DOHH2 (cell line): Measurements from ENCODE around the gene ITPR2.

Experiments
- H3F3A ChIP-seq: fragments of 200-600 bp; sonication (generic), shearing (Covaris generic); 2 replicates; pipeline ENCODE4 v1.6.0; 2016; ENCODE audit warnings: antibody characterized with exemption, mild to moderate bottlenecking; ENCODE audit not compliant: control insufficient read depth, insufficient read depth
- H3K27ac ChIP-seq: fragments of 200-600 bp; sonication (generic); 2 replicates; pipeline ENCODE4 v1.5.1; 2014; ENCODE audit warnings: low read depth, mild to moderate bottlenecking, low read length, moderate library complexity
- H3K27me3 ChIP-seq: fragments of 200-600 bp; sonication (generic); 2 replicates; pipeline ENCODE4 v1.6.1; 2014; ENCODE audit warnings: mild to moderate bottlenecking, low read length, mixed read lengths; ENCODE audit not compliant: control insufficient read depth
- H3K36me3 ChIP-seq: fragments of 200-600 bp; sonication (generic); 2 replicates; pipeline ENCODE4 v1.6.1; 2014; ENCODE audit warnings: mild to moderate bottlenecking, low read length, moderate library complexity, mixed read lengths; ENCODE audit not compliant: control insufficient read depth
- H3K4me1 ChIP-seq: fragments of 200-600 bp; sonication (generic); 2 replicates; pipeline ENCODE4 v1.6.1; 2014; ENCODE audit warnings: mild to moderate bottlenecking, low read length, mixed read lengths; ENCODE audit not compliant: control insufficient read depth
- H3K4me2 ChIP-seq: fragments of 200-600 bp; sonication (generic); 2 replicates; pipeline ENCODE4 v1.6.0; 2014; ENCODE audit warnings: mild to moderate bottlenecking, low read length, moderate library complexity
- H3K4me3 ChIP-seq: fragments of 200-600 bp; sonication (generic); 2 replicates; pipeline ENCODE4 v1.5.1; 2014; ENCODE audit warnings: mild to moderate bottlenecking, low read length, mixed read lengths
- H3K79me2 ChIP-seq: fragments of 200-600 bp; sonication (generic); 2 replicates; pipeline ENCODE4 v1.6.1; 2014; ENCODE audit warnings: mild to moderate bottlenecking, low read length, mixed read lengths; ENCODE audit not compliant: control insufficient read depth
- H3K9me2 ChIP-seq: fragments of 200-600 bp; sonication (generic); replicated peaks from 2 replicates; pipeline ENCODE4 v1.6.1; 2014; ENCODE audit warnings: mild to moderate bottlenecking, low read length, mixed read lengths; ENCODE audit not compliant: control insufficient read depth
- H3K9me3 ChIP-seq: fragments of 200-600 bp; sonication (generic); 2 replicates; pipeline ENCODE4 v1.6.1; 2014; ENCODE audit warnings: antibody characterized with exemption, low read length, mixed read lengths; ENCODE audit not compliant: control insufficient read depth, insufficient read depth
- H4K20me1 ChIP-seq: fragments of 200-600 bp; sonication (generic); 2 replicates; pipeline ENCODE4 v1.6.0; 2014; ENCODE audit warnings: low read depth, mild to moderate bottlenecking, antibody characterized with exemption, low read length, moderate library complexity; ENCODE audit not compliant: control insufficient read depth, insufficient read depth
- CTCF ChIP-seq: fragments of 200-600 bp; sonication (generic); IDR thresholded peaks from one replicate; pipeline ENCODE4 v1.5.1; 2014; ENCODE audit warnings: antibody characterized with exemption, mild to moderate bottlenecking, low read depth, low read length; ENCODE audit not compliant: poor library complexity, severe bottlenecking
- EZH2phosphoT487 ChIP-seq: fragments of 200-600 bp; sonication (generic); IDR thresholded peaks from 2 replicates; pipeline ENCODE4 v1.6.1; 2017; ENCODE audit warnings: borderline replicate concordance, mild to moderate bottlenecking, antibody characterized with exemption, low read length, moderate library complexity, mixed read lengths

ITPR2 gene

GRCh38 chr12:26648999-26649398, 184.0 kb downstream of the ITPR2 start:
- Histone ChIP-seq H3K9me3 (no peaks in the 10 kb centered on the region), H3K27me3 (no peaks in the 10 kb centered on the region), H3K36me3 (peaks cover 14% of the 10 kb centered on the region), H3K27ac (no peak overlapping the region), H3K4me1 (no peaks in the 10 kb centered on the region), H3F3A (no peaks in the 10 kb centered on the region), H3K9me2 (no peaks in the 10 kb centered on the region), H3K4me3 (no peak overlapping the region), H4K20me1 (no peaks in the 10 kb centered on the region), H3K4me2 (no peak overlapping the region), H3K79me2 (no peaks in the 10 kb centered on the region)
- TF ChIP-seq CTCF (no peak), EZH2phosphoT487 (no peak)

- TF ChIP-seq CTCF: no peak
- no peak for TF ChIP-seq EZH2phosphoT487
- Histone ChIP-seq H3K36me3 (peaks cover 12% of the 10 kb centered on the region), H3K9me3 (no peaks in the 10 kb centered on the region), H3K4me2 (no peak overlapping the region), H4K20me1 (no peaks in the 10 kb centered on the region), H3K4me3 (no peak overlapping the region), H3K27ac (no peak overlapping the region), H3F3A (no peaks in the 10 kb centered on the region), H3K27me3 (no peaks in the 10 kb centered on the region), H3K4me1 (no peaks in the 10 kb centered on the region), H3K9me2 (no peaks in the 10 kb centered on the region), H3K79me2 (no peaks in the 10 kb centered on the region)
These were observed 184.4 kb downstream of the ITPR2 start for GRCh38 chr12:26648584-26648983.

GRCh38 chr12:26648066-26648465, 184.9 kb downstream of the ITPR2 start:
- H3K27ac ChIP-seq: no peak overlapping the region

More at GRCh38 chr12:26648066-26648465, 184.9 kb downstream of the ITPR2 start:
- Histone ChIP-seq H4K20me1 (no peaks in the 10 kb centered on the region), H3K4me3 (no peak overlapping the region), H3K4me1 (no peaks in the 10 kb centered on the region), H3F3A (no peaks in the 10 kb centered on the region), H3K27me3 (no peaks in the 10 kb centered on the region), H3K9me2 (no peaks in the 10 kb centered on the region), H3K79me2 (no peaks in the 10 kb centered on the region), H3K9me3 (no peaks in the 10 kb centered on the region), H3K4me2 (no peak overlapping the region), H3K36me3 (peaks cover 11% of the 10 kb centered on the region)
- TF ChIP-seq EZH2phosphoT487 (no peak), CTCF (no peak)
